Measurements from ENCODE around the gene MTERF4.

GRCh38 chr2:241133436-241133820 is 31.3 kb upstream of the MTERF4 start:
- no peak for TF ChIP-seq CTCF (IDR thresholded peaks at IDR 0.05; ENCODE audit: control extremely low read depth in 1 of 3, insufficient read depth in 1 of 3, low read depth in 1 of 3, low read length in 3 of 3)
- no peak for TF ChIP-seq CTBP2 (IDR thresholded peaks at IDR 0.05; ENCODE audit: borderline replicate concordance, insufficient read depth, insufficient read length, low read length)
- TF ChIP-seq YY1 (IDR thresholded peaks at IDR 0.05; ENCODE audit: low read depth, low read length): no peak
- no peak for TF ChIP-seq POLR2A (IDR thresholded peaks at IDR 0.05; ENCODE audit: control extremely low read depth in 1 of 2, low read depth in 2 of 2, low read length in 2 of 2)
- TF ChIP-seq RFX5 (IDR thresholded peaks at IDR 0.05; ENCODE audit: borderline replicate concordance, low read depth, low read length): no peak
- TF ChIP-seq MAFK (IDR thresholded peaks at IDR 0.05; ENCODE audit: low read depth, low read length): no peak
- no peak for TF ChIP-seq ZNF274 (IDR thresholded peaks at IDR 0.05; ENCODE audit: borderline replicate concordance, extremely low read depth, low read length)
- no peak for TF ChIP-seq SP2 (IDR thresholded peaks at IDR 0.05; ENCODE audit: low read length)
- TF ChIP-seq EZH2 (IDR thresholded peaks at IDR 0.05; ENCODE audit: low read depth, low read length, severe bottlenecking): no peak

All from H1 (cell line).